Measurements from ENCODE around the gene WBP1.
"Not testable (repeated sequence)": the region's sequence is repeated elsewhere in the genome, so short reads cannot be mapped to it uniquely, and the experiment has no call there.

WBP1 gene

DNA sequence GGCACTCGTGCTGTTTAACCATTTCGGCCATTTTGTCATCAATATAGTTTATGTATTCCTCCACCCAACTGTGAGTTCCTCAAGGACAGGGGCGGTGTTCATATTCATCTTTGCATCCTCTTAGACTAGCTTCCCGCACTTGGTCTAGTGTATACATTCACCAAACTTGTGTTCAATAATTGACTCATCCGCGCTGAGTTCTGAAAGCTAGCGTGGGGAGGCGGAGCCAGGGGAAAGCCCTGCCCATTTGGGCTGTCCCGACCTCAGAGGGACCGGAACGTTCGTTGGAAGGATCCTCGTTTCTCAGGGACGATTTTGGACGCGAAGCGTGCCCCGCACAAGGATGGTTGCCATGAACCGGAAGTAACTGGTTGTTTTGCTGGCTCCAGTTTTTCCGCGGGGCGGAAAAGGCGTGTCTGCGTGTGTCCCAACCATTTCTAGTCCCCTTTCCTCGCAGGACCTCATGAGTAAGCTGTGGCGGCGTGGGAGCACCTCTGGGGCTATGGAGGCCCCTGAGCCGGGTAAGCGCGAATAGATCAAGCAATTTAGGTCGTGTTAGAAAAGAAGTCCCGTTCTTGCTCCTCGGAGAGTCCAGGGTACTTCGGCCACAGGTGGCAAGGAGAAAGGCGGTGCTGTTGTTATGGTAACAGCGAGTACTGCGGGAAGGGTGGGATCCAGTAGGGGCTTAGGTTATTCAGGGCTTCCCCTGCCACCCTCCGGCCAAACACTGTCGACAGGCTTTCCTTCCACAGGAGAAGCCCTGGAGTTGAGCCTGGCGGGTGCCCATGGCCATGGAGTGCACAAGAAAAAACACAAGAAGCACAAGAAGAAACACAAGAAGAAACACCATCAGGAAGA is 3.4 kb upstream of the WBP1 start, which contains the start of gene INO80B:
INO80B (plus strand) TSS at position 434 of the 858 bp plus-strand sequence; CDS start at position 464, 30 bp downstream.
- peak; percentile 91 for DNase-seq (ENCODE audit: low read depth)

GRCh38 chr2:74457129-74457548 is 1.1 kb upstream of the WBP1 start:
- DNase-seq (ENCODE audit: low read depth): no peak

DNA sequence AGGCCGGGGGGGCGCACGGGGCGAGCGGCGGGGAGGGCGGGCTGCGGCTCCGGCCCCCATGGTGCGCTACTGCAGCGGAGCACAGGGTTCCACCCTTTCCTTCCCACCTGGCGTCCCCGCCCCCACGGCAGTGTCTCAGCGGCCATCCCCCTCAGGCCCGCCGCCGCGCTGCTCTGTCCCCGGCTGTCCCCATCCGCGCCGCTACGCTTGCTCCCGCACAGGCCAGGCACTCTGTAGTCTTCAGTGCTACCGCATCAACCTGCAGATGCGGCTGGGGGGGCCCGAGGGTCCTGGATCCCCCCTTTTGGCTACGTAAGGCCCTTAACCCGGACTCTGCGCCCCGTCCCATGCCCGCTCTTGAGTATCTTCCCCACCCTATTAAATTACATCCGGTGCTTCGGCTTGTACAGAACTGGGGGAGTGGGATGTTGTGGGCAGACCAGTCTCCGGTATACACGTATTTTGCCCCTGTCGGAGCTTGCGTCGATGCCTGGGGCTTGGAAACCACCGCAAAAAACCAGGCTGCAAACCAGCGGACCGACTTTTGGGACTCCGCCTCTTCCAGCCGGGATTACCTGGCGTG is 598 bp upstream of the WBP1 start:
- peak; percentile 74 for DNase-seq (ENCODE audit: low read depth)

DNA sequence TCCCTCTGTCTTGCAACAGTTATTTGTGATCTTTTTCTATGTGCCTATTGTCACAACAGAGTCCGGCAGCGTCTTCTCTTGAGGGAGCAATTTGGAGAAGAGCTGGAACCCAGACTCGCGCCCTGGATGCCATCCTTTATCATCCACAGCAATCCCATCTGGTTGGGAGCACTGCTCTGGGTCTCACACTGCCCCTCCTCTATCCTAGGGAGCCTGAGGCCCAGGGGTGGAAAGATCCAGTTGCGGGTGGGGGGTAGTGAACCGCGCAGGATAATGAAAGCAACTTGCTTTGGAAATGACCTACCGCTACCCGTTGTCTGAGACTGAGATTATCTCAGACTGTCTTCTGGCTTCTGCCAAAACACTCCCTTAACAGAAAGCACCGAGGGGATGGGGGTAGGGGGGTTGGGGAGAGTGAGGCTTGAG is 713 bp downstream of the WBP1 start:
- no peak for DNase-seq (ENCODE audit: low read depth)

GRCh38 chr2:74459503-74460118 is 1.4 kb downstream of the WBP1 start:
- not testable (repeated sequence) for DNase-seq (ENCODE audit: low read depth)

- DNase-seq (ENCODE audit: low read depth): not testable (repeated sequence)
Measured at GRCh38 chr2:74460187-74460586, 1.9 kb downstream of the WBP1 start.

- no peak for DNase-seq (ENCODE audit: low read depth)
Measured at GRCh38 chr2:74461187-74462053, 3.2 kb downstream of the WBP1 start.

DNA sequence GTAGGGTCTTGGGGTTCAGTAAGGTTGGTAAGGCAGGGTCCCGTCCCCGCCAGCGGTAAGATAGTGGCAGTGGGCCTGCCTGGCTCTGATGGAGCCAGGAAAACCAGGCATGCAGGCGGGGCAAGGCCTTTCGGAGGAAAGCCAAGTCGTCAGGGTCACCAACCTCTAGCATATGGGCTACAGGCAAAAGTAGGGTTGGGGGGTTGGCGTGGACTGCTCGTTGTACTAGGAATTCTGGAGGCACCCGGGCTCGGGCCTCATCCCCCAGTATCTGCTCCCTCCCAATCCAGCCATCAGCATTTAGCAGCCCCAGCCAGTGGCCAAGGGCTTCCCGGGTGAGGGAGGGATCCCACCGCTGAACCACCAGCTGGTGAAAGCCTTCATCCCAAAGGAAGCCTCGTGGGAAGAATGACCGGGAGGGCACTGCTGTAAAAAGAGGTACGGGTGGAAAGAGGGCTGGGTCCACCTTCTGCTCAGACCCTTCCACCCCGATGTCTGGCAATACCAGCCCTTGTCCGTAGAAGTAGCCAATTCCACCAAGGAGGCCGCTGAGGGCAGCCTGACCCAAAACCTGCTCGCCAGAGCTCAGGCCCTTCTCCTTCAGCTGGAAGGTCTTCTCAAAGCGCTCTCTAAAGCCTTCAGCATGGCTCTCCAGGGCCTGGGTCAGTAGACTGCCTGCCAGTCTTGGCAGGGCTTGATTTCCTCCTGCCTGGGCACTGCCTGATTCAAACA is 4.0 kb downstream of the WBP1 start:
- no peak for DNase-seq (ENCODE audit: low read depth)

- DNase-seq (ENCODE audit: low read depth): no peak
Measured at GRCh38 chr2:74462786-74463105, 4.5 kb downstream of the WBP1 start.

GRCh38 chr2:74464406-74464805 is 6.2 kb downstream of the WBP1 start:
- no peak for DNase-seq (ENCODE audit: low read depth)

DNA sequence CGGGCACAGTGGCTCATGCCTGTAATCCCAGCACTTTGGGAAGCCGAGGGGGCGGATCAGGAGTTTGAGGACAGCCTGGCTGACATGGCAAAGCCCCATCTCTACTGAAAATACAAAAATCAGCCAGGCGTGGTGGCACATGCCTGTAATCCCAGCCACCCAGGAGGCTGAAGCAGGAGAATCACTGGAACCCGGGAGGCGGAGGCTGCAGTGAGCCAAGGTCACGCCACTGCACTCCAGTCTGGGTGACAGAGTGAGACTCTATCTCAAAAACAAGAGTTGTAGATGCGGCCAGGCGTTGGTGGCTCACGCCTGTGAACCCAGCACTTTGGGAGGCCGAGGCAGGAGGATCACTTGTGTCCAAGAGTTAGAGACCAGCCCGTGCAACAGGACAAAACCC is 12.5 kb downstream of the WBP1 start:
- DNase-seq (ENCODE audit: low read depth): not testable (repeated sequence)

GRCh38 chr2:74471332-74472065 is 13.3 kb downstream of the WBP1 start:
- no peak for DNase-seq (ENCODE audit: low read depth)

DNA sequence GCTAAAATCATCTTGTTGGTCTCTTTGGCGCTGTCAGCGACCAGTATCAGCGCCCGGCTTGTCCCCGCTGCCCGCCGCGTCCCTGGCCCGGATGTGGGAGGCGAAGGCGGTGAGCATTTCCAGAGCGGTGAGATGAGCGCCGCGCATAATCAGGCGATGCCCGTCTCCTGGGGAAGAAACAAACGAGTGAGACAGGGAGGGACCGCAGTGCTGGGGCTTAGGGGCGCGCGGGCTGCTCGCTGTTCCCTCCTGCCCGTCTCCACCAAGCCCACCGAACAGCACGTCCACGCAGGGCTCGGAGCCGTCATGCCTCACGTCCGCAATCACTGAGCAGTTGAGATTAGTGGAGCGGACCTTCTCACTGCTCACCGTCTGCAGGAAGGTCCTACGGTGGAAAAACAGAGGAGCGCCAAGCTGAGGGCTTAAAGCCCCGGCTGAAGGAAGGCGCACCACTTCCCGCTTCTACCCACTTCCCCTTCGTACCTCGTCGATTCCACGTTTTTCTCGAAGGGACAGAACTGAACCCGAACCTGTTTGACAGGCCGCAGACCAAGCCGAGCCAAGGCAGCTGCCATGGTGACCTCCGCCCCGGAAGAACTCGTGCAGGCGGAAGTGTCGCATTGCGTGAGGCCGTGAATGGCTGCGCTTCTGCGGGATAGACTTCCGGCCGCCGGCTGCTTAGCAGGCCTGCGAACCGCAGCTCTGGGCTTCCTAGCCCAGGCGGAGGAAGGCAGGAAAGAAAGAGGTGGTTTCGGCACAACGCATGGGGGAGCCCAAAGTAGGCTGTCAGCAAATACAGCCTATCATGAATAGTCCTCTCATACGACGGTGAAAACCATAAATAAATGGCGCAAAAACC is 14.1 kb downstream of the WBP1 start, which contains the start of gene MRPL53:
MRPL53 (minus strand) TSS at position 595 of the 859 bp plus-strand sequence; CDS start at position 575, 20 bp downstream.
- DNase-seq (ENCODE audit: low read depth): peak; percentile 93

DNA sequence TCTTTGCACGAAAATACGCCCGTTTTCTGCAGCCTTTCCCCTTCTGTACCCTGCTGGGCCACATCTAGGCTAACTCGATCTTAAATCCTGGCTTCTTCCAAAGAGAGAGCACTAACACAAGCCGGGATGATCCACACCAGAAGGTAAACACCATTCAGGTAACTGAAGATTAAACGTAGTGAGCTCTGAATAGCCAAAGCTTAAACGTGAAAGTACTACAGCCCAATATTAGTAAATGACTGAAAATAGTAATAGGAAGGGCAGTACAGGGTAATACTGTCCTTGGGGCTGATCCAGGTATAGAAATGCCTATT is 14.7 kb downstream of the WBP1 start:
- no peak for DNase-seq (ENCODE audit: low read depth)

DNA sequence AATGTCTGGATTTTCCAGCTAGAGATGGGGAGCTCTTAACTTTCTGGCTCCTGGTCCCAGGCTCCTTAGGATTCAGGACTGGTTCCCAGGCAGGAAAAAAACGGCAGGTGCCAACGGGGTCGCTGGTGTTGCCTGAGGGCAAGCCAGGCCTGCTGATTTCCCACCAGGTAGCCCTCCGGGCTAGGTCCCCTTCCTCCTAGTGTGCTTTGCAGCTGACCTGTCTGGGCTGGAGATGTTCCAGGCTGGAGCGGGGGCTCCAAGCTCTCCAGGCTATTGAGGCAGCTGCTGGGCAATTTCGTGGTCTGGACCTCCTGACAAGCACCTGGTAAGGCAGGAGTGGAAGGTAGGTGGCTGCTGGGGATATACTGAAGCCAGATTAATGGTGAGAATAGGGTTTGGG is 16.2 kb downstream of the WBP1 start:
- no peak for DNase-seq (ENCODE audit: low read depth)

DNA sequence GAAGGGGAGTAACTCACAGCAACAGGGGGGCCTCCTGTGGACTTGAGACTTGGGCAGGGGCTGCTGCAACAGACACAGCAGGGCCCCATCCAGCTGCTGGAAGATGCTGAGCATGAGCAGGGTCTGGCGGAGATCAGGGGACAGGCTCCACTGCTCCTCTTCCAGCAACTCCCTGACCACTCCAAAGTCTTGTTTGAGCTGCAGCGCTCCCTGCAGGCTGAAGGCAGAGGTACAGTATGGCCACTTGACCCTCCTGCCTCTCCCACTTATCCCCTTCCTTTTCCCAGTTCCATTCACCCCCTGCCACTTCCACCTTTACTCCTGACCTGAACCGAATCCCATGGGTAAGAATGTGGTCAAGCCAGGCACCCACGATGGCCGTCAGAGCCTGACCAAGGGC is 16.7 kb downstream of the WBP1 start:
- no peak for DNase-seq (ENCODE audit: low read depth)

- DNase-seq (ENCODE audit: low read depth): no peak
Measured at GRCh38 chr2:74481431-74481830, 23.2 kb downstream of the WBP1 start.

- peak; percentile 37 for DNase-seq (ENCODE audit: low read depth)
Measured at GRCh38 chr2:74481961-74482800, 23.9 kb downstream of the WBP1 start.
